Right lobe of liver (tissue), 6 donors: Measurements from ENCODE around the gene DLGAP4. TPM values are rescaled to one million over a fixed set of nuclear protein-coding genes. Genes with fewer than 3 reads are reported as not detected.

Experiments used
- ATAC-seq, 4 donors: fragments of 200-7000 bp; cut with Tn5 transposase; one replicate each; pipeline ENCODE4 v1.9.1; 2020; ENCODE audit warnings: mild to moderate bottlenecking in 4 of 4, moderate library complexity in 4 of 4
- DNase-seq, 3 donors: peaks; one replicate each; pipeline ENCODE4 v3.0.0-alpha.2; 2020
- H3K27ac ChIP-seq, 3 donors: fragments of 200-600 bp; one replicate each; pipeline ENCODE4 v1.8.0; 2022
- H3K27me3 ChIP-seq, 2 donors: fragments of 200-600 bp; one replicate each; pipeline ENCODE4 v1.8.0; 2022
- H3K36me3 ChIP-seq, 4 donors: fragments of 200-600 bp; sonication (generic) in 1 of 4; one replicate each; pipeline versions ENCODE4 v1.5.1 to v1.8.0; 2017 to 2022; ENCODE audit warnings: control low read depth in 1 of 4
- H3K4me1 ChIP-seq, 4 donors: fragments of 200-600 bp; sonication (generic) in 1 of 4; one replicate each; pipeline versions ENCODE4 v1.5.1 to v1.8.0; 2017 to 2022; ENCODE audit warnings: control low read depth in 1 of 4
- H3K4me3 ChIP-seq, 3 donors: fragments of 200-600 bp; one replicate each; pipeline ENCODE4 v1.8.0; 2022
- H3K9me3 ChIP-seq, 4 donors: fragments of 200-600 bp; sonication (generic) in 1 of 4; one replicate each; pipeline versions ENCODE4 v1.5.1 to v1.8.0; 2017 to 2022; ENCODE audit warnings: control low read depth in 1 of 4
- CTCF ChIP-seq, 4 donors: fragments of 200-600 bp in 3 of 4; fragments of 450-650 bp in 1 of 4; IDR thresholded peaks; one replicate each; pipeline versions ENCODE4 v1.5.1 to v1.8.0; 2016 to 2022; ENCODE audit warnings: antibody characterized with exemption in 4 of 4, mild to moderate bottlenecking in 2 of 4
- POLR2A ChIP-seq: fragments of 450-650 bp; IDR thresholded peaks from one replicate; pipeline ENCODE4 v1.6.1; 2017; ENCODE audit warnings: antibody characterized with exemption, mild to moderate bottlenecking
- WGBS: methylation state at CpG from one replicate; pipeline ENCODE4 v1.1.6; 2018; ENCODE audit warnings: low coverage, low lambda C conversion rate; ENCODE audit not compliant: insufficient coverage; ENCODE audit errors: missing lambda C conversion rate; 5-methylcytosine and 5-hydroxymethylcytosine counted together
- intact Hi-C, 2 donors: fragments of 100-400 bp; cut with DNase I; formaldehyde crosslinking; loops; one replicate each; pipeline versions ENCODE4 v1.11.2 to v1.14.1; 2022
- total RNA-seq, 6 experiments: library from RNA; depleted of rRNA in 2 of 6; stranded (reverse); fragments of >200 nt in 2 of 6; fragmentation: NEBNext Ultra II Directional in 3 of 6; extraction: Animal tissue kit (Norgen Biotek cat#: 25700) in 3 of 6; gene quantifications; one replicate each; pipeline versions ENCODE4 v1.1.0 to v1.2.4, GENCODE V29; 2016 to 2023
- donor health status: DM: no; HTN: yes; CAD: no.
- donor health status: DM: no; HTN: no; CAD: no.
- donor health status: DM: no; HTN: no; CAD: no.
- donor health status: DM: no; HTN: yes; CAD: no.
- donor health status: DM: no; HTN: yes; CAD: no.

The DLGAP4 gene
- total RNA-seq, 6 experiments from 2014 or later: 15.5 to 35.1 (median 23.2) TPM

- no peak overlapping the region for H3K4me3 ChIP-seq
- H3K27me3 ChIP-seq: no peaks in the 10 kb centered on the region
- no peak for DNase-seq
- no peaks in the 10 kb centered on the region for H3K9me3 ChIP-seq
- H3K36me3 ChIP-seq: no peaks in the 10 kb centered on the region
- no peak for ATAC-seq
- H3K4me1 ChIP-seq: no peaks in the 10 kb centered on the region
- H3K27ac ChIP-seq: no peak overlapping the region
- TF ChIP-seq CTCF (IDR thresholded peaks at IDR 0.05) (no peak), POLR2A (no peak)
- WGBS: 30% methylated on average over 2 of the region's 3 CpGs
- intact Hi-C loops: no loop called here
These were observed 92.4 kb downstream of the DLGAP4 start for GRCh38 chr20:36398515-36398914.

- TF ChIP-seq CTCF (IDR thresholded peaks at IDR 0.05): no peak
- no peak for TF ChIP-seq POLR2A
- H3K4me1 ChIP-seq: no peaks in the 10 kb centered on the region
- no peaks in the 10 kb centered on the region for H3K36me3 ChIP-seq
- intact Hi-C loops: no loop called here
- 15% methylated on average over 4 of the region's 6 CpGs for WGBS
- ATAC-seq (peak in 2 of 4 donors; percentile 38 to 43), DNase-seq (no peak)
- H3K4me3 ChIP-seq: no peak overlapping the region
- H3K27ac ChIP-seq: no peak overlapping the region
- H3K27me3 ChIP-seq: no peaks in the 10 kb centered on the region
- H3K9me3 ChIP-seq: no peaks in the 10 kb centered on the region
These were observed 93.2 kb downstream of the DLGAP4 start for GRCh38 chr20:36399147-36399968.

GRCh38 chr20:36399969-36400545 lies 93.9 kb downstream of the DLGAP4 start:
- H3K4me3 ChIP-seq: no peak overlapping the region
- H3K36me3 ChIP-seq: no peaks in the 10 kb centered on the region
- 53% methylated on average over 7 of the region's 7 CpGs for WGBS
- H3K4me1 ChIP-seq: no peaks in the 10 kb centered on the region
- no peak for ATAC-seq
- TF ChIP-seq POLR2A (no peak), CTCF (IDR thresholded peaks at IDR 0.05) (no peak)
- no peaks in the 10 kb centered on the region for H3K9me3 ChIP-seq
- intact Hi-C loops: no loop called here
- no peaks in the 10 kb centered on the region for H3K27me3 ChIP-seq
- H3K27ac ChIP-seq: no peak overlapping the region
- DNase-seq: no peak

GRCh38 chr20:36400909-36401735 lies 95.0 kb downstream of the DLGAP4 start:
- WGBS: 35% methylated on average over 12 of the region's 18 CpGs
- DNase-seq (no peak), ATAC-seq (no peak)
- no peak overlapping the region for H3K4me3 ChIP-seq
- H3K9me3 ChIP-seq: no peaks in the 10 kb centered on the region
- intact Hi-C loops: no loop called here
- no peaks in the 10 kb centered on the region for H3K36me3 ChIP-seq
- no peaks in the 10 kb centered on the region for H3K4me1 ChIP-seq
- TF ChIP-seq POLR2A: no peak
- TF ChIP-seq CTCF (IDR thresholded peaks at IDR 0.05): no peak
- no peak overlapping the region for H3K27ac ChIP-seq
- no peaks in the 10 kb centered on the region for H3K27me3 ChIP-seq
